ENCODE measurements around the gene PTH2. TPM values are rescaled to one million over a fixed set of nuclear protein-coding genes. Genes with fewer than 3 reads are reported as not detected.

The PTH2 gene
- total and polyA plus RNA-seq, 7 donors, result not detected

DNA sequence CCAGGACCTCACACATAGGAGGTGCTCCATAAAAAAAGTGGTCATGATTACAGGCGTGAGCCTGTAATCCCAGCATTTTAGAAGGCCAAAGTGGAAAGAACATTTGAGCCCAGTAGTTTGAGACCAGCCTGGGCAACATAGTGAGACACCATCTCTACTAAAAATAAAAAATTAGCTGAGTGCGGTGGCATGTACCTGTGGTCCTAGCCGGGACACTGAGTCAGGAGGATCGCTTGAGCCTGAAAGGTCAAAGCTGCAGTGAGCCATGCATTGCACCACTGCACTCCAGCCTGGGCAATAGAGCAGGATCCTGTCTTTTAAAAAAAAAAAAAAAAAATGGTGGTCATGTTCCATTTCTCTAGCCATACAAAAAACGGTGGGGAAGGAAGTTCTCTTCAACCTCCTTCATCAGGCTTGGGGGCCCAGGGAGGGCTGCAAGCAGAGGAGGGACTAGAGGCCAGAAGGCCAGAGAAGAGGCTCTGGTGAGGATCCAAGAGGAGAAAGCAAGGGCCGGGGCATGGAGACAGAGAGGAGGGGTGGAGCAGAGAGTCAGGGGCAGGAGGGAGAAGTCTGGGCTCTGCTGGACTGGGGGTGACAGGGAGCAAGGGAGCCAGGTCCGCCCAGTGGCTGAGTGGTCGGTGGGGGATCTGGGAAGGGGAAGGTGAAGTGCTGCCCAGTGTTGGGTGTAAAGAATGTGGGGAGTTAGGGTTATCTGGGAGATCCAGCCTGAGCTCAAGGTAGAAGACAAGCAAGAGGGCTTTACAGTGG, 26.3 kb downstream of the PTH2 start:
- WGBS, 3 donors, result 74 to 78% (median 74%) methylated on average over 8 of the region's 8 CpGs
- Histone ChIP-seq H3K4me3 (no peak overlapping the region), H3K27me3 (ENCODE audit: insufficient read depth in 3 of 3, low read length in 2 of 3) (no peaks in the 10 kb centered on the region), H3K36me3 (ENCODE audit: insufficient read depth in 1 of 2, low read depth in 1 of 2) (no peaks in the 10 kb centered on the region), H3K4me1 (no peaks in the 10 kb centered on the region), H3K27ac (no peak overlapping the region), H3K9me3 (no peaks in the 10 kb centered on the region)
- TF ChIP-seq, protein P1, sequence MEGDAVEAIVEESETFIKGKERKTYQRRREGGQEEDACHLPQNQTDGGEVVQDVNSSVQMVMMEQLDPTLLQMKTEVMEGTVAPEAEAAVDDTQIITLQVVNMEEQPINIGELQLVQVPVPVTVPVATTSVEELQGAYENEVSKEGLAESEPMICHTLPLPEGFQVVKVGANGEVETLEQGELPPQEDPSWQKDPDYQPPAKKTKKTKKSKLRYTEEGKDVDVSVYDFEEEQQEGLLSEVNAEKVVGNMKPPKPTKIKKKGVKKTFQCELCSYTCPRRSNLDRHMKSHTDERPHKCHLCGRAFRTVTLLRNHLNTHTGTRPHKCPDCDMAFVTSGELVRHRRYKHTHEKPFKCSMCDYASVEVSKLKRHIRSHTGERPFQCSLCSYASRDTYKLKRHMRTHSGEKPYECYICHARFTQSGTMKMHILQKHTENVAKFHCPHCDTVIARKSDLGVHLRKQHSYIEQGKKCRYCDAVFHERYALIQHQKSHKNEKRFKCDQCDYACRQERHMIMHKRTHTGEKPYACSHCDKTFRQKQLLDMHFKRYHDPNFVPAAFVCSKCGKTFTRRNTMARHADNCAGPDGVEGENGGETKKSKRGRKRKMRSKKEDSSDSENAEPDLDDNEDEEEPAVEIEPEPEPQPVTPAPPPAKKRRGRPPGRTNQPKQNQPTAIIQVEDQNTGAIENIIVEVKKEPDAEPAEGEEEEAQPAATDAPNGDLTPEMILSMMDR (IDR thresholded peaks at IDR 0.05), result no peak
- ATAC-seq (no peak), DNase-seq (no peak)
- intact Hi-C loops (cut with DNase I), result no loop called here

DNA sequence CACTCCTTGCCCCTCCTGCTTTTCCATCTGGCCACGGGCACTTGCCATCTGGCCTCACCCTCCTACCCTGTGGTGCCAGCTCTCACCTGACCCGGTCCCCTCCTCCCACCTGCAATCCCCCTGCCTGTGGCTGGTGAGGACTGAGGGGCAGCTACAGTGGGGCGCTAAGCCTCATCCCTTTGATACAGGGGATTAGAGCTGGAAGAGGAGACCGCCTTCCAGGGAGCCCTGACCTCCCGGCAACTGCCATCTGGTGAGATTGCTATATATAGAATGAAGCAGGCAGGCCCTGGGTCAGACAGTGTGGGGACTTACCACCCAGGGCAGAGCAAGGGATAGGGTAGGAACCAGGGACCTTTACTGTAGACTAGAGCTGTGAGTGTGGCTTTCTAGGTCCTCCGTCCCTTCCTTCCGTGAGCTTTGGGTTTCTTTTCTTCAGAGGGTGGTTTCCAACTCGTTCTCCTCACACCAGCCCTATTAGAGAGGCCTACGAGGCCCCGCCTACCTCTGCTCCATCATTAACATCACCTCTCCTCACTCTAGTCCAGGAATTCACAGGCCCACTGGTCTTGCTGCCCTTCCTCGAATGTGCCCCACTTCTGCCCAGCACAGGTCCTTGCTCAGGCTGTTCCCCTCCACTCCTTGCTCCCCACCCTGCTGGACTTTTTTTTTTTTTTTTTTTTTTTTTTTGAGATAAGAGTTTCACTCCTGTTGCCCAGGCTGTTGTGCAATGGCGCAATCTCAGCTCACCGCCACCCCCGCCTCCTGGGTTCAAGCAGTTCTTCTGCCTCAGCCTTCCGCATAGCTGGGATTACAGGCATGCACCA, 27.4 kb downstream of the PTH2 start:
- no peak for ATAC-seq
- H3K36me3 ChIP-seq (ENCODE audit: insufficient read depth in 1 of 2, low read depth in 1 of 2), result no peaks in the 10 kb centered on the region
- H3K27ac ChIP-seq, result no peak overlapping the region
- intact Hi-C loops (cut with DNase I), result loop anchor here in 1 of 2 donors (2.0 kb wide), 1 partner anchor 23 kb away; no protein-coding TSS in a partner anchor
- DNase-seq, result no peak
- no peaks in the 10 kb centered on the region for H3K27me3 ChIP-seq (ENCODE audit: insufficient read depth in 3 of 3, low read length in 2 of 3)
- H3K9me3 ChIP-seq, result no peaks in the 10 kb centered on the region
- no peaks in the 10 kb centered on the region for H3K4me1 ChIP-seq
- H3K4me3 ChIP-seq, result no peak overlapping the region
- 64 to 77% (median 76%) methylated on average over 14 to 15 of the region's 15 CpGs for WGBS, 3 donors
- TF ChIP-seq, protein P1 (IDR thresholded peaks at IDR 0.05), result no peak

DNA sequence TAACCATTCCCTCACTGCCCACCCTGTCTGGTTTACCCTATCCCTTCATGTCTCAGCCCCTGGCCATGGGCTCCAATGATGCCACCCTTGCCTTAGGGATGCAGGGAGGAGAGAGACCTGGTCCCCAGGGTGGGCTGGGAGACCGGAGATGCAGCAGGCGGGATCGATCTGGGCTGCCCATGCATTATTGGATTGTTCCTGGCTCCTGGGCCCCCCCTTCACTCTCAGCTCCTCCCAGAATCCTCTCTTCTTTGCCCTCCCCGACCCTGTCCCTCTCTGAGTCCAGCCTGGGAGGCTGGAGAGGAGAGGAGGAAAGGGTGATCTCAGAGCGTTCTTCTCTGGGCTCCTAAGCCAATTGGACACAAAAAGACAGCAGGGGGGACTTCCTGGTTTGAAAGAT, 29.4 kb downstream of the PTH2 start:
- 50 to 53% (median 52%) methylated on average over 5 of the region's 5 CpGs for WGBS, 3 donors
- Histone ChIP-seq H3K27me3 (ENCODE audit: insufficient read depth in 3 of 3, low read length in 2 of 3) (peaks cover 0 to under 1% (median 0%) of the 10 kb centered on the region in 3 donors), H3K4me3 (no peak overlapping the region), H3K9me3 (no peaks in the 10 kb centered on the region), H3K27ac (no peak overlapping the region), H3K36me3 (ENCODE audit: insufficient read depth in 1 of 2, low read depth in 1 of 2) (no peaks in the 10 kb centered on the region), H3K4me1 (no peaks in the 10 kb centered on the region)
- DNase-seq (no peak), ATAC-seq (no peak)
- TF ChIP-seq, protein P1 (IDR thresholded peaks at IDR 0.05), result no peak
- intact Hi-C loops (cut with DNase I), result loop anchor here (2.0 kb wide), 2 partner anchors 25 to 49 kb away; no protein-coding TSS in a partner anchor

DNA sequence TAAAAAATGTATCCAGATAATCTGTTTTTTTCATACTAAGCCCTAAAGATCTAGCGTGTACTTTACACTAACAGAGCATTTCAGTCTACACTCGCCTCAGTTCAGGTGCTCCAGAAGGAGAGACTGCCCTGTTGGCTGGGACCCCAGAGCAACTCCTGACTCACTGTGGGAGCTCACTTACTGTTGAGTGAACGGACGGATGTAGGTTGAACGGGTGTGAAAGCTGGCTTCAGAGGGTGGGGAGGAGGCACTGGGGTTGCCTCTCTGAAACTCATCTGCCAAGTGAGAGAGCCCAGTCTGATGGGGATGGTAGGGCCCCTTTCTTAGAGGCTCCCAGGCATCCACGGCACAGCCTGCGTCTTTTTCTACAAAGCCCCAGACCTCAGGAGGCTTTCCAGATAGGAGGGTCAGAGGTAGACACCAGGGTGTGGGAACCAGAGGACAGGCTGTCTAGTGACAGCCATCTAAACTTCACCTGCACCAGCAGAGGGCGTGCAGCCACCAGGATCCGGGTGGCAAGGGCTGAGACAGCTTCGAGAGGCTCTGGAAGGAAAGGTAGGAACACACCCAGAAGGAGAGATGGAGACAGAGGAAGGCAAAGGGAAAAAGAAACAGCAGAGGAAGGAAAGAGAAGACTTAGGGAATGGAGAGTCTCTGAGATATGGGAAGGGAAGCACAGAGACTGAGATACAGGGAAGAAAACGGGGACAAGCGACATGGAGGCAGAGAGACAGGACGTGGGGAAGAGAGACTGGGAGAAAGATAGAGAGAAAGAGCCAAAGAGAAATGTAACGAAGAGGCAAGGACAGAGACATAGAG, 31.5 kb downstream of the PTH2 start:
- intact Hi-C loops (cut with DNase I), result loop anchor here (1.0 to 2.0 kb wide), 2 partner anchors 51 to 52 kb away; no protein-coding TSS in a partner anchor
- TF ChIP-seq, protein P1 (IDR thresholded peaks at IDR 0.05), result peak; percentile 81
- WGBS, 3 donors, result 20 to 24% (median 22%) methylated on average over 13 to 14 of the region's 14 CpGs
- ATAC-seq (peak; percentile 85 to 88 (median 86)), DNase-seq (peak; percentile 77 to 88)
- Histone ChIP-seq H3K9me3 (no peaks in the 10 kb centered on the region), H3K4me1 (no peaks in the 10 kb centered on the region), H3K4me3 (no peak overlapping the region), H3K27me3 (ENCODE audit: insufficient read depth in 3 of 3, low read length in 2 of 3) (peaks cover 0 to 6% (median 5%) of the 10 kb centered on the region in 3 donors), H3K27ac (no peak overlapping the region), H3K36me3 (ENCODE audit: insufficient read depth in 1 of 2, low read depth in 1 of 2) (no peaks in the 10 kb centered on the region)

Data from psoas muscle (tissue), 8 donors.